ENCODE results near the gene MORN1.

DNA sequence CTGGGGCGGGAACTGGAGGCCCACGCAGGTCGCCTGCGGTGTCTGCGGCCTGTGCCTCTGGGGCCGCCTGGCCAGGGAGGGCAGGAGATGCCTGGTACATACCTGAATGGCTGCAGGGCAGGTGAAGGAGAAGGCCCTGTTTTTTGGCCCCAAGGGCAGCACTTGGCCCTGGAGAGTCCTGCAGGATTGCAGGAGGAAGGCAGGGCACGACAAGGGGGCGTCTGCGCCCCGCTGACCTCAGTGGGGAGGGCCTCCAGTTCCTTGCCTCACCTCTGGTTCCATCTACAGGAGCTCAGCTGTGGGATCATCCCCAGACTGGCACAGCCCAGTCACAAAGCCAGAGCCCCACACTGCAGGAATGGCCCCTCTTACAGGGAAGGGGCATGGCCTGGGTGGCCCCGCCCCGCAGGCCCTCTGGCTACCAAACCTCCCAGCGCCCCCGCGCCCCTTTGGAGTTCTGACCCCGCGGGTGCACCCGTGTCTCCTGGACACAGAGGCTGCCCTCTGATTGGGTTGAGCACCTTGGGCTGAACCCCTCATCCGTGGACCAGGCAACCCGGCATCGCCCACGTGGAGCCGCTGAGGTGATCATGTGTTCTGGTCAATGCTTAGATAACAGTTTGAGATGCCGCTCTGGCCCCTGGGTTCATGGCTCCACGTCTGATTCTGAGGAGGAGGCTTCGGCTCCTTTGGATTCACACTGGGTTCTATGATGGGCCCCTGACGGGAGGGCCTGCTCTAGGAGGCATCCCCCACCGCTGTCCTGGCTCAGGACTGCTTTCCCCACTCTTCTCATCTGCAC lies 22.3 kb upstream of the MORN1 start:
- TF ChIP-seq, protein P1, sequence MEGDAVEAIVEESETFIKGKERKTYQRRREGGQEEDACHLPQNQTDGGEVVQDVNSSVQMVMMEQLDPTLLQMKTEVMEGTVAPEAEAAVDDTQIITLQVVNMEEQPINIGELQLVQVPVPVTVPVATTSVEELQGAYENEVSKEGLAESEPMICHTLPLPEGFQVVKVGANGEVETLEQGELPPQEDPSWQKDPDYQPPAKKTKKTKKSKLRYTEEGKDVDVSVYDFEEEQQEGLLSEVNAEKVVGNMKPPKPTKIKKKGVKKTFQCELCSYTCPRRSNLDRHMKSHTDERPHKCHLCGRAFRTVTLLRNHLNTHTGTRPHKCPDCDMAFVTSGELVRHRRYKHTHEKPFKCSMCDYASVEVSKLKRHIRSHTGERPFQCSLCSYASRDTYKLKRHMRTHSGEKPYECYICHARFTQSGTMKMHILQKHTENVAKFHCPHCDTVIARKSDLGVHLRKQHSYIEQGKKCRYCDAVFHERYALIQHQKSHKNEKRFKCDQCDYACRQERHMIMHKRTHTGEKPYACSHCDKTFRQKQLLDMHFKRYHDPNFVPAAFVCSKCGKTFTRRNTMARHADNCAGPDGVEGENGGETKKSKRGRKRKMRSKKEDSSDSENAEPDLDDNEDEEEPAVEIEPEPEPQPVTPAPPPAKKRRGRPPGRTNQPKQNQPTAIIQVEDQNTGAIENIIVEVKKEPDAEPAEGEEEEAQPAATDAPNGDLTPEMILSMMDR (IDR thresholded peaks at IDR 0.05; ENCODE audit: insufficient read depth, low read length), result no peak
- TF ChIP-seq POLR2AphosphoS5 (IDR thresholded peaks at IDR 0.05; ENCODE audit: low read depth), result no peak; the same call in 1 of the 2 replicates
- TF ChIP-seq, protein P2, sequence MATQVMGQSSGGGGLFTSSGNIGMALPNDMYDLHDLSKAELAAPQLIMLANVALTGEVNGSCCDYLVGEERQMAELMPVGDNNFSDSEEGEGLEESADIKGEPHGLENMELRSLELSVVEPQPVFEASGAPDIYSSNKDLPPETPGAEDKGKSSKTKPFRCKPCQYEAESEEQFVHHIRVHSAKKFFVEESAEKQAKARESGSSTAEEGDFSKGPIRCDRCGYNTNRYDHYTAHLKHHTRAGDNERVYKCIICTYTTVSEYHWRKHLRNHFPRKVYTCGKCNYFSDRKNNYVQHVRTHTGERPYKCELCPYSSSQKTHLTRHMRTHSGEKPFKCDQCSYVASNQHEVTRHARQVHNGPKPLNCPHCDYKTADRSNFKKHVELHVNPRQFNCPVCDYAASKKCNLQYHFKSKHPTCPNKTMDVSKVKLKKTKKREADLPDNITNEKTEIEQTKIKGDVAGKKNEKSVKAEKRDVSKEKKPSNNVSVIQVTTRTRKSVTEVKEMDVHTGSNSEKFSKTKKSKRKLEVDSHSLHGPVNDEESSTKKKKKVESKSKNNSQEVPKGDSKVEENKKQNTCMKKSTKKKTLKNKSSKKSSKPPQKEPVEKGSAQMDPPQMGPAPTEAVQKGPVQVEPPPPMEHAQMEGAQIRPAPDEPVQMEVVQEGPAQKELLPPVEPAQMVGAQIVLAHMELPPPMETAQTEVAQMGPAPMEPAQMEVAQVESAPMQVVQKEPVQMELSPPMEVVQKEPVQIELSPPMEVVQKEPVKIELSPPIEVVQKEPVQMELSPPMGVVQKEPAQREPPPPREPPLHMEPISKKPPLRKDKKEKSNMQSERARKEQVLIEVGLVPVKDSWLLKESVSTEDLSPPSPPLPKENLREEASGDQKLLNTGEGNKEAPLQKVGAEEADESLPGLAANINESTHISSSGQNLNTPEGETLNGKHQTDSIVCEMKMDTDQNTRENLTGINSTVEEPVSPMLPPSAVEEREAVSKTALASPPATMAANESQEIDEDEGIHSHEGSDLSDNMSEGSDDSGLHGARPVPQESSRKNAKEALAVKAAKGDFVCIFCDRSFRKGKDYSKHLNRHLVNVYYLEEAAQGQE (IDR thresholded peaks at IDR 0.05; ENCODE audit: insufficient replicate concordance, low read depth), result no peak

Measured in HL-60 (cell line).